NCI-H2171 (cell line): Measurements from ENCODE around the gene JPH4.
A peak's percentile ranks its signal among the peaks of the same experiment; 100 is the strongest.

Experiments
- DNase-seq: peaks from one replicate; lab custom pipeline; 2025; lab: John Stamatoyannopoulos, UW

JPH4 gene

GRCh38 chr14:23579739-23580138, 1.1 kb upstream of the JPH4 start:
- no peak for DNase-seq

- DNase-seq = no peak
Observed at GRCh38 chr14:23579311-23579630, 681 bp upstream of the JPH4 start.

- no peak for DNase-seq
Observed at GRCh38 chr14:23577710-23578392, 739 bp downstream of the JPH4 start.

DNA sequence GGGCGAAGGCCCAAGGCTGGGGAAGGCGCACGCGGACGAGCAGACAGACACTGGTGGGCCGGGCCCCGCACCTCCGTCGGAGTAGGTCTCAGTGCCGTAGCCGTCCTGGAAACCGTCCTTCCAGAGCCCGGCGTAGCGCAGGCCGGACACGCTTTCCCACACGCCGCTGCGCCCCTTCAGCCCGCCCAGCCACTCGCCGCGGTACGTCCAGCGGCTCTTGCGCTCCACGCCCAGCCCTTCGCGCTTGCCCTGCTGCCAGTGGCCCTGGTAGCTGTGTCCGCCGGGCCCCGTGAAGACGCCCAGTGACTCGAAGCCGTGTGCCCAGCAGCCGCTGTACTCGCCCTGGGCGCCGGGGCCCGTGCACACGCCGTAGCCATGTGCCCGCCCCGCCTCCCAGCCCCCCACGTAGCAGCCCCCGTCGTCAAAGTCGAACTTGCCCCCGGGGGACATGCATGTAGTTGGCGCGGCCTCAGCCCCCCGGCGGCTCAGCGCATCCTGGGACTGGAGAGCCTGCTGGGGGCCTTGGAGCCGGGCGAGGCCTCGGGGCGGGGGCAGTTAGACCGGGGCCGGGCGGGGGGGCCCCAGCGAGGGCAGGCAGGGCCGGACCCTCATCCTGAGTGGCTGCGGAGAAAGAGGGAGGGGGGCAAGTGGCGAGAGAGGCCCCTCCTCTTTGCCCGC, 1.4 kb downstream of the JPH4 start:
- no peak for DNase-seq

DNA sequence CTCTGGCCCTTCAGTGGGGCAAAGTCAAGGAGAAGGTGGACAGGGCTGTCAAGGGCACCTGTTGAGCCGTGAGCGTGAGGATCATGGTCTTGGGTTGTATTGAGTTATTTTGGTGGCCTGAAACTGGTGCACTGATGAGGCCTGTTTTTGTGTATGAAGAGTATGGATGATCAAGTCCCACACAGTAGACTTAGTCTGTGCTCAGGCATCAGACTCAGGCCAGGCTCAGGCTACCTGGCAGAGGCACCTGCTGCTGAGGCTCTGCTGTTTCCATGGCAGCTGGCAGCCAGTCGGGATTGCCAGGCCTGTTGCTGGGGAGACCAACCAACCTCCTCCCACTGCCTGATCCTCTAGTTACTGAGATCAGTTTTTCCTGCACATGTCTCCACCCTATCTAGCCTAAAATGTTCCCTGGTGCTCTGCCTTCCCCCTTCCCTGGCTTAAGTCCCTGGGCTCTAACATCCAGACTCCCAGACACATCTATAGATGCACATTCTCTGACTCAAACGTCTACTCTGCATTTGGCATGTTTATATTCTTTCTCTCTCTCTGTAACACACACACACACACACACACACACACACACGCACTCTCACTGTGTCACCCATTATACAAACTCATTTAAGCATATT, 5.1 kb downstream of the JPH4 start:
- DNase-seq = peak; percentile 62

GRCh38 chr14:23572836-23573235, 5.8 kb downstream of the JPH4 start:
- no peak for DNase-seq

- no peak for DNase-seq
Observed at GRCh38 chr14:23572524-23572828, 6.1 kb downstream of the JPH4 start.

- peak; percentile 13 for DNase-seq
Observed at GRCh38 chr14:23571701-23572523, 6.7 kb downstream of the JPH4 start.

- no peak for DNase-seq
Observed at GRCh38 chr14:23570806-23571483, 7.6 kb downstream of the JPH4 start.

DNA sequence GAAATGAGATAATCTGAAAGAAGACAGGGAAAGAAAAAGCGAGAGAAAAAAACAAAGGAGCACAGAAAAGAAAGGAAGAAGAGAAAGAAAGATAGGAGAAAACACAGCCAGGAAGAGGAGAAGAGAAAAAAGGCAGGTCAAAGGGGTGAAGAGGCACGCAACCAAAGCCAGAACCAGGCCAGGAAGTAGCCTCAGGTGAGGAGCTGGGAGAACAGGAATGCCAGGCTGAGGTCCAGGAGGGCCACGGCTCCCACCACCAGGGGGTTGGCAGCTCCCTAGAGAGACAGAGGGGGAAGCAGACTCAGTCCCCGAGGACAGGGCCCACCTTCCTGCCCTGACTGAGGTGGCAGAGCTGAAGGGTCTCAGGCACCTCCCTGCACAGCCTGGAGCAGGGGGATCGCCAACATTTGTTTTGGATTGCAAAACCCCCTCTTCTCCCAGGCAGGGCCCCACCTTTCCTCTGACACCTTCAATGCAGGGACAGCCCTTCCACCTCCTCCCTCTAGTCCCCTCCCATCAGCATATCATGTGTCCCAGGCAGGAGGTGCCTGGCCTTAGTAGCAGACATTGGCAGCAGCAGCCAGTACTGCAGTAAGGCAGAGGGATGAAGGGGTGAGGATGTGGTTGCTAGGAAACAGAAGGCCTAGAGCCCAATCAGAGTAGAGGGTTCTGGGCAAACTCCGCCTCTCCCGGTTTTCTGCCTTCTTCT, 9.0 kb downstream of the JPH4 start:
- peak; percentile 95 for DNase-seq

DNA sequence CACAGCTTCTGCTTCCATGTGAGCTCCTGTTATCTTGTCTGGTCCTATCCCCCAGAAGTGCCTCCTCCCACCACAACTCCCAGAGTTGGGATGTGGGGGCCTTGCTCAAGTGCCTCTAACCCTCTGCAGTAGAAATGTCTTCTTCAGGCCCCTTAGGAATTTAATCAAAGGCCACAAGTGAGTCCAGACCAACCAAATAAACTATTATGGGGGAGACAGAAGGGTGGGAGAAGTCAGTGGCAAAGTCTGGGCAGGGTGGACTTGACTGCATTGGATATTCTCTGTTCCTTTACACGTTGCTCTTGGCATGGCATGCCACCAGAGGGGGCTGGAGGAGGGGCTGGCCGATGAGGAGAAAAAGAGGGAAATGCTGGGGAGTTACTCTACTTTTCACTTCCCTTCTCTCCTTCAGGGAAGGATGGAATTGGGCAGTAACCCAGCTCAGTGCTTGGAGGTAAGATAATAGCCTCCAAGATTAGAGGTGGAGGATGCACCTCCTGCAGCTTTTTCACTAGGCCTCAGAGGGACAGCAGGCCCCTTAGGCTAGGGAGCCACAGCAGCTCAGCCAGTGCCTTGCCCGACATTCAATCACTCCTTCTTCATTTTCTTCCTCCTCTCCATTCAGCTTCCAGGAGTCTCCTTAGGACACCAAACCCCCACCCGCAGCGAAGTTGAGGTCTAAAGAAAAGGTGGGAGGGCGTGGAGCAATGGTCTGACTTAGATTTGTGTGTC, 9.8 kb downstream of the JPH4 start:
- peak; percentile 22 for DNase-seq

GRCh38 chr14:23568021-23568599, 10.5 kb downstream of the JPH4 start:
- DNase-seq = peak; percentile 44

DNA sequence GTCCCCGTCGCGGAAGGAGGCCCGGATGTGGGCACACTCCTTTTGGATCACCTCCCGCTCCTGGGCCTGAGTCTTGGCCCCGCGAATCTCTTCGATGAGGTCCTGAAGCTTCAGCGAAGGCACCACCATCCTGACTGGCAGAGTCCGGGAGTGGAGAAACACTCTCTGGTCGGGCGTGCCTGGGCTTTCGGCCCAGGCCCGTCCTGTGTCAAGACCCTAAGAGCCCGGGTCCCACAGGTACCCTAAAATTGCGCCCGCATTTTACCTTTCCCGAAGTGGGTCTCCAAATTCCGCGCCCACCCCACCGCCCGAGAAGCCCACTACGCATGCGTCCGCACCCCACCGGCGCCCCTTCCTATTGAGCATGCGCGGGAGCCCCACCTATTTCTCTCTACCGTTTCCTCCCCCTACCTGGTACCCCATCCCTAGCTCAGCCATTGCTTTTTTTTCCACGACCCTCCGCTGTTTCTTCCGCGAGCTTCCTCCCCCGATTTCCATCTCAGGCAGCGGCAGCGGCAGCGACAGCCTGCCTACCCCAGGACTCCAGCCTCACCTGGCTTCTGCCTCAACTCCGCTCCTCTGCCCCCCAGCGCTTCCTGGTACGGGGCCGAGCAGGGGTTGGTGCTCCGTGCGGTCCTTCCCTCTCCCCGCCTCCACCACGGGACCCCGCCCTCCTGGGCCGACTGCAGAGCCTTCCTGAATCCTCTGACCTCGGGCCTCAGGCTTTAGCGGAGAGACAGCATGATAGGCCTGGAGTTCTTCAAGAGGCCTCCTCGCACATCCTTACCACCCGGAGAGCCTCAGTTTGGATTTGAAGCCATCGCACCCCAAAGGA, 11.2 kb downstream of the JPH4 start, which contains the start of gene AP1G2:
Gene AP1G2, minus strand, starts transcription at position 606 of the 835 bp plus-strand sequence. Its CDS starts 477 bp downstream, at position 129.
- peak; percentile 85 for DNase-seq

DNA sequence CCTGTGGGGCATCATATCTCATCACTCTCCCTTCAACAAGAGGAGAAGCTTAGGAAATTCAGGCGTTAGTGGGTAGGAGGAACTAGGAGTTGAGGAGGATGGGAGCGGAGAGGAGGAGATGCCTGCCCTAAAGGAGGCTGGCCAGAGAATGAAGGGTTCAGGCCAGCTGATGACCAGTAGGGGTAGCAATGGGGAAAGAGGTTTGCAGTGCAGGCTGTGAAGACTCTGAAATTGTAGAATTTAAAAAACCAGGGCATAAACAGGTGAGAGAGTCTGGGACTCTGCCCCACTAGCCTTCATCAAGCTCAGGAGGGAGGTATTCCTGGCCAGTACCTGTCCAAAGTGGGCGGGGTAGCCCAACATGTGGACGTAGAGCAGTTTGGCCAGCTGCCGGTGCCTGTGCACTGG, 11.8 kb downstream of the JPH4 start:
- no peak for DNase-seq

DNA sequence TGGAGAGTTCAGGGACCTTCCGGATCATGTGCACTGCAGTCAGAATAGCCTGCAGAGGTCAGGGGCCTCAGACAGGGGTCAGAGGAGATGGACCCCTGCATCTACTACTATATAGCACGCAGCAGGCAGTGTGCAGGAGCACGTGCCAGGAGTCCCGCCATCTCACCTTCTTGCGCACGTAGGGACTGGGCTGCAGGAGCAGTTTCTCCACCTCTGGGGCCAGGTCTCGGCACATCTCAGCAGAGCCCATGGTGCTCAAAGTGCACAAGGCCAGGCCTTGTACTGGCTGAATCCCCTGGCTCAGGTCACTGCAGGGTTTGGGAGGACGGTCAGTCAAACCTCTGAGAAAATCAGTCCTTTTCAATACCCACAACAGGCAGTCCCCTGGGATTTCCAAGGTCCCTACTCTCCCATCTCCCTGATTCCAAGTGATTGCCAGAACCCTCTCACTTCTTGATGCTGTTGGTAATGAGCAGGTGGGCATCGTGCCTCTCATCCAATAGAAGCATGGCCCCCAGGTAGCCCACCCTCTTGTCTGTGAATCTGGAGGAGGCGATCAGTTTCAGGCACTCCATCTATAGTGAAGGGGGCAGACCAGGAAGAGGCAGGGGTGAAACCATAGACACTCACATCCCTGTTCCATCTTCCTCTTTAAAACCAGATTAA, 12.3 kb downstream of the JPH4 start:
- DNase-seq = no peak

GRCh38 chr14:23565626-23566025, 13.0 kb downstream of the JPH4 start:
- DNase-seq = no peak

DNA sequence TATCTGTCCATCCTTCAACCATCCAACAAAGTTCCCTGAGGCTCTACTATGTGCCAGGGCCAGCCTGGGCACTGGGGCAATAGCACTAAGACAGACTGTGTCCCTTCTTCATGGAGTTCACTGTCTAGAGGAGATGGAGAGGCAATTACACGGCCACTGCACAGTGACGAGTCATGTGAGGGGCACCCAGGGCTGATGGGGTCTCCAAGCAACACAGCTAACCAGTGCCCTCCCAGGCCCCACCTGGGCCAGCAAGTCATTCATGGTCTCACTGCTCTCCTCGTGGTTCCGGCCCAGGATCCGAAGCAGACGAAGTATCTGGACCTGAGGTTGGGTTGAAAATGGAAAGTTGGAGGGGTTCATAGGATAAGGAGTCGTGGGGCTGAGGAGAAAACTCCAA, 13.7 kb downstream of the JPH4 start:
- no peak for DNase-seq

- DNase-seq = no peak
Observed at GRCh38 chr14:23564181-23564812, 14.3 kb downstream of the JPH4 start.
